ENCODE results near the gene HMX3.

- TF ChIP-seq POLR2AphosphoS5 (IDR thresholded peaks at IDR 0.05; ENCODE audit: borderline replicate concordance, low read depth, low read length) (peak; percentile 83), EZH2 (IDR thresholded peaks at IDR 0.05) (no peak), FOXP2 (optimal IDR thresholded peaks at IDR 0.05; ENCODE audit: control extremely low read depth, extremely low read length, insufficient read depth) (peak; percentile 39)
These were observed 18.4 kb downstream of the HMX3 start, which contains the start of gene BUB3 for GRCh38 chr10:123154092-123154710.
